K562 (cell line): ENCODE data around the gene KDM4F. TPM values are rescaled to one million over a fixed set of nuclear protein-coding genes. Genes with fewer than 3 reads are reported as not detected.

Source experiments
- ATF7 ChIP-seq: fragments of 450-650 bp; IDR thresholded peaks from 2 replicates; pipeline ENCODE4 v1.7.1; 2014; ENCODE audit warnings: mild to moderate bottlenecking, moderate library complexity
- CBX5 ChIP-seq: IDR thresholded peaks from 2 replicates; pipeline ENCODE4 v1.6.1; 2014; ENCODE audit warnings: low read depth, borderline replicate concordance
- ETV5 ChIP-seq: sonication (generic); formaldehyde crosslinking; IDR thresholded peaks from 2 replicates; pipeline ENCODE4 v1.4.0; 2020; ENCODE audit warnings: low read depth, mild to moderate bottlenecking, missing genetic modification reagents
- EWSR1 ChIP-seq: fragments of 450-650 bp; IDR thresholded peaks from 2 replicates; pipeline ENCODE4 v1.6.1; 2018; ENCODE audit warnings: borderline replicate concordance, mild to moderate bottlenecking, low read depth, moderate library complexity; ENCODE audit not compliant: partially characterized antibody
- NUFIP1 ChIP-seq: fragments of 450-650 bp; IDR thresholded peaks from 2 replicates; pipeline ENCODE4 v1.6.1; 2018; ENCODE audit not compliant: partially characterized antibody
- POLR3A ChIP-seq: IDR thresholded peaks from 2 replicates; pipeline ENCODE4 v1.6.1; 2011; ENCODE audit warnings: borderline replicate concordance, mild to moderate bottlenecking, moderate library complexity; ENCODE audit not compliant: insufficient read length, insufficient read depth; ENCODE audit errors: extremely low read depth
- ZC3H4 ChIP-seq: sonication (generic); formaldehyde crosslinking; IDR thresholded peaks from 2 replicates; pipeline ENCODE4 v1.9.0; 2021; ENCODE audit warnings: missing genetic modification reagents, borderline replicate concordance
- ZNF274 ChIP-seq: IDR thresholded peaks from 2 replicates; pipeline ENCODE4 v1.6.1; 2011; ENCODE audit warnings: low read depth, mild to moderate bottlenecking, low read length, moderate library complexity, borderline replicate concordance
- polyA plus RNA-seq, 8 experiments: library from polyadenylated mRNA; depleted of rRNA in 4 of 8; stranded (reverse) in 5 of 8; unstranded in 3 of 8; fragments of >200 nt; fragmentation: Nextera tagmentation in 2 of 8; fragmentation: Illumina TruSeq in 1 of 8; extraction: Ambion mirVana in 2 of 8; extraction: Trizol in 1 of 8; gene quantifications; 2 replicates each; pipeline versions ENCODE4 v1.2.1 to v1.2.3, GENCODE V29; 2011 to 2014; ENCODE audit warnings: inconsistent platforms in 1 of 8, missing spikeins in 1 of 8
- total RNA-seq, 7 experiments: library from RNA; depleted of rRNA in 6 of 7; stranded (reverse); fragments of >200 nt in 6 of 7; fragmentation: Illumina TruSeq in 2 of 7; extraction: Trizol in 2 of 7; gene quantifications; 2 replicates each; pipeline versions ENCODE4 v1.2.1 to v1.2.3, GENCODE V29; 2011 to 2021; ENCODE audit warnings: low replicate concordance in 1 of 7
- TF ChIP-seq, protein P1 (sequence below): fragments of 450-650 bp; IDR thresholded peaks from 2 replicates; pipeline ENCODE4 v1.6.1; 2014; ENCODE audit warnings: low read depth, mild to moderate bottlenecking, moderate library complexity, borderline replicate concordance
- TF ChIP-seq, protein P2 (sequence below): fragments of 450-650 bp; IDR thresholded peaks from 2 replicates; pipeline ENCODE4 v1.6.1; 2016; ENCODE audit warnings: borderline replicate concordance
- TF ChIP-seq, protein P3 (sequence below), 2 experiments: fragments of 450-650 bp in 1 of 2; IDR thresholded peaks; 2 replicates each; pipeline ENCODE4 v1.6.1; 2011 to 2017; ENCODE audit warnings: low read depth in 2 of 2, antibody characterized with exemption in 1 of 2, borderline replicate concordance in 1 of 2, low read length in 1 of 2, mild to moderate bottlenecking in 1 of 2, mixed read lengths in 1 of 2; ENCODE audit not compliant: control insufficient read depth in 1 of 2
- TF ChIP-seq, protein P4 (sequence below): fragments of 450-650 bp; conservative IDR thresholded peaks from 2 replicates; pipeline ENCODE4 v1.6.1; 2016; ENCODE audit warnings: missing genetic modification characterization, low read depth, mild to moderate bottlenecking, missing compliant biosample characterization, moderate library complexity
- TF ChIP-seq, protein P5 (sequence below), 2 experiments: IDR thresholded peaks; 2 replicates each; pipeline ENCODE4 v1.6.1; 2011; ENCODE audit warnings: borderline replicate concordance in 1 of 2, control low read depth in 1 of 2, low read depth in 1 of 2, low read length in 1 of 2, mild to moderate bottlenecking in 1 of 2, mixed read lengths in 1 of 2, moderate library complexity in 1 of 2; ENCODE audit not compliant: insufficient read depth in 1 of 2, insufficient read length in 1 of 2, poor library complexity in 1 of 2, severe bottlenecking in 1 of 2; ENCODE audit errors: extremely low read depth in 1 of 2
- TF ChIP-seq, protein P6 (sequence below), 2 experiments: fragments of 450-650 bp in 1 of 2; sonication (generic) in 1 of 2; formaldehyde crosslinking; conservative IDR thresholded peaks; 2 replicates each; pipeline versions ENCODE4 v1.4.0 to v1.8.1; 2020 to 2022; ENCODE audit warnings: mild to moderate bottlenecking in 1 of 2, missing genetic modification reagents in 1 of 2

KDM4F gene
- total and polyA plus RNA-seq, 9 of the 15 experiments (the other 6 are each of a cell fraction or from before 2014, with no cell fraction given) = not detected

DNA sequence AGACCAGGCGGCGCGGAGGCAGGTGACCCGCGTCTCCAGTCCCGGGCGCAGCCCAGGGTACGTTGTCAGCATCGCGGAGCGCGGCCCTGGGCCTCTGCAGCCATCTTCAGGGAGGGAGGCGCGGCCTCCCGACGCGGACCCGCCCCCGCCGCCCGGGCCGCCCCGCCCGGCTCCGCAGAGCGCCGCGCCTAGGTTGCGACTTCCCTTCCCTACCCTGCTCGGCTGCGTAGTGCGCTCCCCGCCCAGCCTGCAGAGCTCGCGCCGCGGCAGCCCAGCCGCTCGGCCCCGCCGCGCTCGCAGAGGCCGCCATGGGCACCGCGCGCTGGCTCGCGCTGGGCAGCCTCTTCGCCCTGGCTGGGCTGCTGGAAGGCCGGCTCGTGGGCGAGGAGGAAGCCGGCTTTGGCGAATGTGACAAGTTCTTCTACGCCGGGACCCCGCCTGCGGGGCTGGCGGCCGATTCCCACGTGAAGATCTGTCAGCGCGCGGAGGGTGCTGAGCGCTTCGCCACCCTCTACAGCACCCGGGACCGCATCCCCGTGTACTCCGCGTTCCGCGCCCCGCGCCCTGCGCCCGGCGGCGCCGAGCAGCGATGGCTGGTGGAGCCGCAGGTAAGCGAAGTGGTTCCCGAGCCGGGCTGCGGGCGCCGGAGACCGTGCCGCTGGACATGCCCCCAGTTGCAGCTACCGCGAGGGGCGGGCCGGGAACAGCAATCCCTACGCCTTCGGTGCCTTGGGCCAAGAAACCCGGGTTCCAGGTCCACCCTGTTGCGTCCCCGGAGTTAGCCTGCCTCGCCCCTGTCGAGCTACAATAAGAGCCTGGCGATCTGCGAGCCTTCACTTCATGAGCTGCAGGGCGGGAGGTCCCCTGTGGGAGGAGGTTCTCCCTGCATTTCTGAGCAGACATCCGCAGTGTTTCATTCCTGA is 40.7 kb downstream of the KDM4F start, which contains the start of gene ENDOD1 (continued):
- TF ChIP-seq EWSR1 = no peak
- TF ChIP-seq, protein P1, sequence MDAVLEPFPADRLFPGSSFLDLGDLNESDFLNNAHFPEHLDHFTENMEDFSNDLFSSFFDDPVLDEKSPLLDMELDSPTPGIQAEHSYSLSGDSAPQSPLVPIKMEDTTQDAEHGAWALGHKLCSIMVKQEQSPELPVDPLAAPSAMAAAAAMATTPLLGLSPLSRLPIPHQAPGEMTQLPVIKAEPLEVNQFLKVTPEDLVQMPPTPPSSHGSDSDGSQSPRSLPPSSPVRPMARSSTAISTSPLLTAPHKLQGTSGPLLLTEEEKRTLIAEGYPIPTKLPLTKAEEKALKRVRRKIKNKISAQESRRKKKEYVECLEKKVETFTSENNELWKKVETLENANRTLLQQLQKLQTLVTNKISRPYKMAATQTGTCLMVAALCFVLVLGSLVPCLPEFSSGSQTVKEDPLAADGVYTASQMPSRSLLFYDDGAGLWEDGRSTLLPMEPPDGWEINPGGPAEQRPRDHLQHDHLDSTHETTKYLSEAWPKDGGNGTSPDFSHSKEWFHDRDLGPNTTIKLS = no peak
- no peak for TF ChIP-seq NUFIP1
- TF ChIP-seq, protein P2, sequence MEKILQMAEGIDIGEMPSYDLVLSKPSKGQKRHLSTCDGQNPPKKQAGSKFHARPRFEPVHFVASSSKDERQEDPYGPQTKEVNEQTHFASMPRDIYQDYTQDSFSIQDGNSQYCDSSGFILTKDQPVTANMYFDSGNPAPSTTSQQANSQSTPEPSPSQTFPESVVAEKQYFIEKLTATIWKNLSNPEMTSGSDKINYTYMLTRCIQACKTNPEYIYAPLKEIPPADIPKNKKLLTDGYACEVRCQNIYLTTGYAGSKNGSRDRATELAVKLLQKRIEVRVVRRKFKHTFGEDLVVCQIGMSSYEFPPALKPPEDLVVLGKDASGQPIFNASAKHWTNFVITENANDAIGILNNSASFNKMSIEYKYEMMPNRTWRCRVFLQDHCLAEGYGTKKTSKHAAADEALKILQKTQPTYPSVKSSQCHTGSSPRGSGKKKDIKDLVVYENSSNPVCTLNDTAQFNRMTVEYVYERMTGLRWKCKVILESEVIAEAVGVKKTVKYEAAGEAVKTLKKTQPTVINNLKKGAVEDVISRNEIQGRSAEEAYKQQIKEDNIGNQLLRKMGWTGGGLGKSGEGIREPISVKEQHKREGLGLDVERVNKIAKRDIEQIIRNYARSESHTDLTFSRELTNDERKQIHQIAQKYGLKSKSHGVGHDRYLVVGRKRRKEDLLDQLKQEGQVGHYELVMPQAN = peak; percentile 33; the same call in 1 of the 2 replicates
- no peak for TF ChIP-seq POLR3A
- no peak for TF ChIP-seq ZC3H4 (CRISPR knock-in tag)
- TF ChIP-seq, protein P3, sequence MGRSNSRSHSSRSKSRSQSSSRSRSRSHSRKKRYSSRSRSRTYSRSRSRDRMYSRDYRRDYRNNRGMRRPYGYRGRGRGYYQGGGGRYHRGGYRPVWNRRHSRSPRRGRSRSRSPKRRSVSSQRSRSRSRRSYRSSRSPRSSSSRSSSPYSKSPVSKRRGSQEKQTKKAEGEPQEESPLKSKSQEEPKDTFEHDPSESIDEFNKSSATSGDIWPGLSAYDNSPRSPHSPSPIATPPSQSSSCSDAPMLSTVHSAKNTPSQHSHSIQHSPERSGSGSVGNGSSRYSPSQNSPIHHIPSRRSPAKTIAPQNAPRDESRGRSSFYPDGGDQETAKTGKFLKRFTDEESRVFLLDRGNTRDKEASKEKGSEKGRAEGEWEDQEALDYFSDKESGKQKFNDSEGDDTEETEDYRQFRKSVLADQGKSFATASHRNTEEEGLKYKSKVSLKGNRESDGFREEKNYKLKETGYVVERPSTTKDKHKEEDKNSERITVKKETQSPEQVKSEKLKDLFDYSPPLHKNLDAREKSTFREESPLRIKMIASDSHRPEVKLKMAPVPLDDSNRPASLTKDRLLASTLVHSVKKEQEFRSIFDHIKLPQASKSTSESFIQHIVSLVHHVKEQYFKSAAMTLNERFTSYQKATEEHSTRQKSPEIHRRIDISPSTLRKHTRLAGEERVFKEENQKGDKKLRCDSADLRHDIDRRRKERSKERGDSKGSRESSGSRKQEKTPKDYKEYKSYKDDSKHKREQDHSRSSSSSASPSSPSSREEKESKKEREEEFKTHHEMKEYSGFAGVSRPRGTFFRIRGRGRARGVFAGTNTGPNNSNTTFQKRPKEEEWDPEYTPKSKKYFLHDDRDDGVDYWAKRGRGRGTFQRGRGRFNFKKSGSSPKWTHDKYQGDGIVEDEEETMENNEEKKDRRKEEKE (IDR thresholded peaks at IDR 0.05; ENCODE audit: borderline replicate concordance in 1 of 2, control insufficient read depth in 1 of 2, low read depth in 2 of 2, low read length in 1 of 2) = no peak
- 0 out of 2 replicates have a peak, but pooled peaks have one; percentile 57 for TF ChIP-seq ATF7
- no peak for TF ChIP-seq CBX5
- TF ChIP-seq, protein P4, sequence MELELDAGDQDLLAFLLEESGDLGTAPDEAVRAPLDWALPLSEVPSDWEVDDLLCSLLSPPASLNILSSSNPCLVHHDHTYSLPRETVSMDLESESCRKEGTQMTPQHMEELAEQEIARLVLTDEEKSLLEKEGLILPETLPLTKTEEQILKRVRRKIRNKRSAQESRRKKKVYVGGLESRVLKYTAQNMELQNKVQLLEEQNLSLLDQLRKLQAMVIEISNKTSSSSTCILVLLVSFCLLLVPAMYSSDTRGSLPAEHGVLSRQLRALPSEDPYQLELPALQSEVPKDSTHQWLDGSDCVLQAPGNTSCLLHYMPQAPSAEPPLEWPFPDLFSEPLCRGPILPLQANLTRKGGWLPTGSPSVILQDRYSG (tag) = no peak
- no peak for TF ChIP-seq ZNF274
- TF ChIP-seq, protein P5, sequence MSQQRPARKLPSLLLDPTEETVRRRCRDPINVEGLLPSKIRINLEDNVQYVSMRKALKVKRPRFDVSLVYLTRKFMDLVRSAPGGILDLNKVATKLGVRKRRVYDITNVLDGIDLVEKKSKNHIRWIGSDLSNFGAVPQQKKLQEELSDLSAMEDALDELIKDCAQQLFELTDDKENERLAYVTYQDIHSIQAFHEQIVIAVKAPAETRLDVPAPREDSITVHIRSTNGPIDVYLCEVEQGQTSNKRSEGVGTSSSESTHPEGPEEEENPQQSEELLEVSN (IDR thresholded peaks at IDR 0.05; ENCODE audit: borderline replicate concordance in 1 of 2, extremely low read depth in 1 of 2, insufficient read depth in 1 of 2, insufficient read length in 1 of 2, low read depth in 1 of 2, low read length in 1 of 2, poor library complexity in 1 of 2, severe bottlenecking in 1 of 2) = peak; percentile 16 to 41
- TF ChIP-seq, protein P6, sequence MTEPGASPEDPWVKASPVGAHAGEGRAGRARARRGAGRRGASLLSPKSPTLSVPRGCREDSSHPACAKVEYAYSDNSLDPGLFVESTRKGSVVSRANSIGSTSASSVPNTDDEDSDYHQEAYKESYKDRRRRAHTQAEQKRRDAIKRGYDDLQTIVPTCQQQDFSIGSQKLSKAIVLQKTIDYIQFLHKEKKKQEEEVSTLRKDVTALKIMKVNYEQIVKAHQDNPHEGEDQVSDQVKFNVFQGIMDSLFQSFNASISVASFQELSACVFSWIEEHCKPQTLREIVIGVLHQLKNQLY (CRISPR knock-in tag; conservative IDR thresholded peaks at IDR 0.05) = no peak
- TF ChIP-seq ETV5 (CRISPR knock-in tag) = no peak
